Motor neuron (in vitro differentiated cells): ENCODE data around the gene ATXN7L1. TPM values are rescaled to one million over a fixed set of nuclear protein-coding genes. Genes with fewer than 3 reads are reported as not detected.

Experiments
- ATAC-seq, 8 experiments: fragments of 200-7000 bp; cut with Tn5 transposase; replicated peaks in 6 of 8; 2 replicates each; pipeline ENCODE4 v1.8.0; 2021; ENCODE audit warnings: mild to moderate bottlenecking in 8 of 8, moderate library complexity in 8 of 8
- H3K27ac ChIP-seq, 2 donors: fragments of 250-450 bp; sonication (Bioruptor Pico); 2 replicates each; pipeline ENCODE4 v1.9.0; 2021; ENCODE audit warnings: antibody characterized with exemption in 2 of 2, mild to moderate bottlenecking in 2 of 2, moderate library complexity in 1 of 2
- H3K4me1 ChIP-seq, 2 donors: fragments of 250-450 bp; sonication (Bioruptor Pico); replicated peaks in 1 of 2; 2 replicates each; pipeline ENCODE4 v1.6.1; 2021; ENCODE audit warnings: antibody characterized with exemption in 2 of 2, mild to moderate bottlenecking in 2 of 2, moderate library complexity in 1 of 2
- H3K4me3 ChIP-seq, 5 donors: fragments of 250-450 bp; sonication (Bioruptor Pico); 2 replicates each; pipeline ENCODE4 v1.9.0; 2021; ENCODE audit warnings: antibody characterized with exemption in 5 of 5, mild to moderate bottlenecking in 5 of 5, moderate library complexity in 4 of 5
- WGBS, 10 experiments: fragments of 450-650 bp; shearing (Covaris generic); methylation state at CpG; one replicate each; pipeline ENCODE4 v1.0.0; 2022; 5-methylcytosine and 5-hydroxymethylcytosine counted together
- in situ Hi-C, 9 experiments: fragments of 400-800 bp; cut with MboI; loops; one replicate each; pipeline ENCODE4 v1.15.0; 2021; ENCODE audit warnings: low sequenced_read_pairs in 9 of 9, low pct_unique_long_range_greater_than_20kb in 2 of 9; ENCODE audit not compliant: unreplicated experiment in 9 of 9
- total RNA-seq, 8 experiments: library from RNA; unstranded; fragments of 300-600 nt; gene quantifications; 2 replicates each; pipeline versions ENCODE4 v1.2.3 to v1.2.4, GENCODE V29; 2022

ATXN7L1 gene
- total RNA-seq, 8 experiments from 2014 or later = 6.5 to 23.7 (median 10.6) TPM

DNA sequence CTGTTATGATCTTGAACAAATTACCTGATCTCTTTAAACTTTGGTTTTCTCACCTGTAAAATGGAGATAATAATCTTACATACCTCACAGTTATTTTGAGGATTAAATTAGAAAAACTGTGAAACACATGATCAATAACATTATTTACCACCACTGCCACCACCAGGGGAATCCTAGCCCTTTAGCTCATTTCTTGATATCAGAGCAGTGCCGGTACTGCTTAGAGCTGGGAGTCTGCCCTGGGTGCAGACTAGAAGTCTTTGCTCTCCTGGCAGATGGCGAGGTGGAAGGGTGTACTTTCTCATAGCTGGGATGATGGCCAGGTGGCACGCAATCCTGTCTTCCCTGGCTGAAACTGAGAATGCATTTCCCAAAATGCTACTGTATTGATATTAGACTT is 282.4 kb downstream of the ATXN7L1 start:
- no peak for ATAC-seq
- WGBS, 10 experiments = 17 to 100% (median 73%) methylated on average over 1 to 3 of the region's 3 CpGs; no CpG with 5 or more reads in 6 of the 10 experiments
- Histone ChIP-seq H3K27ac (no peak overlapping the region), H3K4me1 (no peaks in the 10 kb centered on the region), H3K4me3 (no peak overlapping the region)
- in situ Hi-C loops = no loop called here

- Histone ChIP-seq H3K4me3 (no peak overlapping the region), H3K4me1 (peaks cover 0 to 10% of the 10 kb centered on the region in 2 donors), H3K27ac (no peak overlapping the region)
- WGBS, 10 experiments = 0 to 100% (median 71%) methylated on average over 1 to 2 of the region's 2 CpGs; no CpG with 5 or more reads in 4 of the 10 experiments
- ATAC-seq = no peak
- in situ Hi-C loops = no loop called here
Measured at GRCh38 chr7:105591522-105591921, 284.9 kb downstream of the ATXN7L1 start.

- no peak for ATAC-seq
- in situ Hi-C loops = no loop called here
- WGBS, 10 experiments = 40 to 100% (median 80%) methylated on average over 1 to 3 of the region's 5 CpGs; no CpG with 5 or more reads in 2 of the 10 experiments
Measured at GRCh38 chr7:105590793-105591192, 285.6 kb downstream of the ATXN7L1 start.

GRCh38 chr7:105589356-105590077 is 286.9 kb downstream of the ATXN7L1 start:
- in situ Hi-C loops = no loop called here
- ATAC-seq = peak; percentile 72 to 99 (median 95)
- Histone ChIP-seq H3K27ac (no peak overlapping the region), H3K4me1 (peaks cover 0 to 10% of the 10 kb centered on the region in 2 donors), H3K4me3 (no peak overlapping the region)
- WGBS, 10 experiments = 0 to 100% (median 28%) methylated on average over 1 to 6 of the region's 6 CpGs; no CpG with 5 or more reads in 3 of the 10 experiments

More at GRCh38 chr7:105590793-105591192, 285.6 kb downstream of the ATXN7L1 start:
- H3K27ac ChIP-seq = no peak overlapping the region
- no peak overlapping the region for H3K4me3 ChIP-seq
- H3K4me1 ChIP-seq = peaks cover 0 to 10% of the 10 kb centered on the region in 2 donors

GRCh38 chr7:105587909-105588635 is 288.3 kb downstream of the ATXN7L1 start:
- ATAC-seq = peak in 5 of 8 experiments; percentile 47 to 86 (median 74)
- 0 to 80% (median 60%) methylated on average over 1 to 11 of the region's 12 CpGs; no CpG with 5 or more reads in 2 of the 10 experiments for WGBS, 10 experiments
- in situ Hi-C loops = no loop called here
- Histone ChIP-seq H3K27ac (no peak overlapping the region), H3K4me3 (no peak overlapping the region), H3K4me1 (peaks cover 0 to 10% of the 10 kb centered on the region in 2 donors)

DNA sequence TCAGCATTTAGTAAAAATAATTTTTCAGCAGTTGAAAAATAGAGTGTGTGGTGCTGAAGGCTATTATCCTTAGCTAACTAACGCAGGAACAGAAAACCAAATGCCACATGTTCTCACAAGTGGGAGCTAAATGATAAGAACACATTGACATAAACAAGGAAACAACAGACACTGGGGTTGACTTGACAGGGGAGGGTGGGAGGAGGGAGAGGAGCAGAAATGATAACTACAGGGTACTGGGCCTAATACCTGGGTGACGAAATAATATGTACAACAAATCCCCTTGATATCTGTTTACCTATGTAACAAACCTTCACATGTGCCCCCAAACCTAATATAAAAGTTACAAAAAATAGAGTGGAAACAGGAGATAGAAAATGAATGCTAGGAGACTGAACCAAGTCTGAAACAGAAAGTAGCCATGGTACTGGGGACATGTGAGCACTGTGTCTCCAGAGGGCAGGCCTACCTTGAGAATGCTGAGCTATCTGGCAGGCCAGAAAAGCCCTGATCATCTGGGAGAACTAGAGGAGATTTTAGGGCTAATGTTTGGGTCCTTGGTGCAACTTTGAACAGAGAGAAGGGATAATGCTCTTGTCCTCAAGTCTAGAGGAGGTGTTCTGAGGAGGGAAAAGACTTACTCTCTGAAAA is 290.4 kb downstream of the ATXN7L1 start:
- H3K4me3 ChIP-seq = no peak overlapping the region
- no peak overlapping the region for H3K27ac ChIP-seq
- no peak for ATAC-seq
- H3K4me1 ChIP-seq = peaks cover 0 to 10% of the 10 kb centered on the region in 2 donors
- WGBS, 10 experiments = 67 to 100% (median 100%) methylated on average over 1 of the region's 2 CpGs; no CpG with 5 or more reads in 3 of the 10 experiments
- in situ Hi-C loops = no loop called here

- H3K4me1 ChIP-seq = peaks cover 0 to 10% of the 10 kb centered on the region in 2 donors
- no peak for ATAC-seq
- in situ Hi-C loops = no loop called here
- H3K27ac ChIP-seq = no peak overlapping the region
- H3K4me3 ChIP-seq = no peak overlapping the region
- 69 to 100% (median 89%) methylated on average over 2 to 5 of the region's 5 CpGs; no CpG with 5 or more reads in 3 of the 10 experiments for WGBS, 10 experiments
Measured at GRCh38 chr7:105584165-105584564, 292.2 kb downstream of the ATXN7L1 start.

- in situ Hi-C loops = no loop called here
- Histone ChIP-seq H3K27ac (no peak overlapping the region), H3K4me3 (no peak overlapping the region), H3K4me1 (peaks cover 0 to 6% of the 10 kb centered on the region in 2 donors)
- no peak for ATAC-seq
- WGBS, 10 experiments = 87 to 91% methylated on average over 3 to 4 of the region's 39 CpGs; no CpG with 5 or more reads in 8 of the 10 experiments
Measured at GRCh38 chr7:105583061-105583460, 293.3 kb downstream of the ATXN7L1 start.

DNA sequence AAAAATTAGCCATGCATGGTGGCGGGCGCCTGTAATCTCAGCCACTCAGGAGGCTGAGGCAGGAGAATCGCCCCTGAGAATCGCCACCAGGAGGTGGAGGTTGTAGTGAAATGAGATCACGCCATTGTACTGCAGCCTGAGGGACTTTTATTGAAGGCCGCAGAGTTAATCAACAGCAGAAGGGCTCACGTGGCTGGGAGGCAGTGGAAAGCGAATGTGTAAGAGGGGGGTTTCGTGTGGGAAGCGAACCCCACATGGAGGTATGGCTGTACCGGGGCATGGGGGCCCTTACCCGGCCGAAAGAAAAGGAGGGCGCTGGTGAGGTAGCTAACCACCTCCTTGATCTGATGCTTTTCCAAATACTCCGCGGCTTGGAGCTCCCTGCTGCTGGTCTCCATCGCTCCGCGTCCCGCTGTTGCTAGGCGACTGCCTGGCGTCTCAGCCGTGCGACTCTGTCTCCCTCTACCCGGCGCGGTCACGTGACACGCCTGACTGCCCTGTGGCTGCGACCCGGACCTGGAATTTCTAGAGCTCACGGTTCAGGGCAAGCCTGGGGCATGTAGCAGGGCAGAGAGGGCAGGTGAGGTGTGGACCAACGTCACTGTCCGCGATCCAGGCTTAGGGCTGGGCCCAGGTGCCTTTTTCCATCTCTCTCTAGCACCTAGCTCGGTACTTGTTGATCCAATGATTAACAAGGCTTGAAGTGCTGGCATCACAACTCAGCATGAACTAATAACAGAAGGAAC is 295.2 kb downstream of the ATXN7L1 start, which contains the start of gene EFCAB10:
Gene EFCAB10, minus strand, starts transcription at position 428 of the 746 bp plus-strand sequence. Its CDS starts 30 bp downstream, at position 398.
- Histone ChIP-seq H3K27ac (peak within 1 kb of the TSS in 1 of 2 donors; percentile 9), H3K4me3 (peak within 1 kb of the TSS; percentile 33 to 52 (median 43)), H3K4me1 (no peaks in the 10 kb centered on the region)
- peak; percentile 65 to 100 (median 99) for ATAC-seq
- 0 to 91% (median 14%) methylated on average over 1 to 27 of the region's 36 CpGs; no CpG with 5 or more reads in 3 of the 10 experiments for WGBS, 10 experiments
- in situ Hi-C loops = no loop called here

DNA sequence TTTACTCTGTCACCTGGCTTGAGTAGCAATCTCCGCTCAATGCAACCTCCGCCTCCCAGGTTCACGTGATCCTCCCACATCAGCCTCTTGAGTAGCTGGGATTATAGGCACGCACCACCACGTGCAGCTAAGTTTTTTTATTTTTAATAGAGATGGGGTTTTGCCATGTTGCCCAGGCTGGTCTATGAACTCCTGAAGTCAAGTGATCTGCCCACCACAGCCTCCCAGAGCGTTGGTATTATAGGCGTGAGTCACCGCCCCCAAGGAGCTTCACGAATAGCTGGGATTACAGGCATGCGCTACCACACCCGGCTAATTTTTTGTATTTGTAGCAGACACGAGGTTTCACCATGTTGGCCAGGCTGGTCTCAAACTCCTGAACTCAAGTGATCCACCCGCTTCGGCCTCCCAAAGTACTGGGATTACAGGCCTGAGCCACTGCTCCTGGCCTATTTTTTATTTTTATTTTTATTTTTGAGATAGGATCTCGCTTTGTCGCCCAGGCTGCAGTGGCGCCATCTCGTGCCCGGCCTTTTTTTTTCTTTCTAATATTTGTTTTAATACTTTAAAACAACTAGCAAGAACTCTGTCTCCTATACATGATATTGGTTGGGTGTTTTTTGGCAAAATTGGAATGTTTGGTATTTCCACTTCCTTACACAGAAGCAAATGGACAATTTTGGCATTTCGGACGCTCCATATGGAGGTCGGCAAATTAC is 296.2 kb downstream of the ATXN7L1 start:
- 80 to 100% (median 89%) methylated on average over 1 to 18 of the region's 22 CpGs for WGBS, 10 experiments
- in situ Hi-C loops = no loop called here
- peak in 1 of 8 experiments; percentile 46 for ATAC-seq
- Histone ChIP-seq H3K27ac (no peak overlapping the region), H3K4me3 (no peak overlapping the region), H3K4me1 (no peaks in the 10 kb centered on the region)

GRCh38 chr7:105578496-105578895 is 297.9 kb downstream of the ATXN7L1 start:
- H3K27ac ChIP-seq = no peak overlapping the region
- H3K4me1 ChIP-seq = no peaks in the 10 kb centered on the region
- no peak overlapping the region for H3K4me3 ChIP-seq
- no peak for ATAC-seq
- in situ Hi-C loops = no loop called here

GRCh38 chr7:105577251-105577650 is 299.1 kb downstream of the ATXN7L1 start:
- in situ Hi-C loops = no loop called here
- Histone ChIP-seq H3K4me1 (no peaks in the 10 kb centered on the region), H3K27ac (no peak overlapping the region), H3K4me3 (no peak overlapping the region)
- ATAC-seq = no peak
- 60 to 100% (median 91%) methylated on average over 1 of the region's 1 CpG; no CpG with 5 or more reads in 3 of the 10 experiments for WGBS, 10 experiments
